A549 treated with GW870086 at 1 μM for 4 hours (cell line): Measurements from ENCODE around the gene ZDHHC19. TPM values are rescaled to one million over a fixed set of nuclear protein-coding genes. Genes with fewer than 3 reads are reported as not detected.

Experiments used
- total RNA-seq: library from RNA; stranded (reverse); fragments of 200-300 nt; extraction: Qiagen RNA extraction; gene quantifications from 5 replicates; pipeline ENCODE4 v1.2.3, GENCODE V29; 2022; ENCODE audit warnings: low read depth

Gene ZDHHC19
- 0.52 TPM in 1 of 5 replicates, not detected in the others for total RNA-seq

GRCh38 chr3:196210673-196211556 lies at the start of gene ZDHHC19:
ZDHHC19 (minus strand) TSS chr3:196211400; CDS start chr3:196211315, 85 bp downstream.

GRCh38 chr3:196216089-196216564 lies 4.9 kb upstream of the ZDHHC19 start, which contains the start of gene SLC51A:
SLC51A (plus strand) TSS chr3:196216534; CDS start chr3:196216713, 179 bp downstream.

Other genes starting within 250 kb of the ZDHHC19 start
- gene TFRC, start 129.3 kb downstream of the ZDHHC19 start, total RNA-seq: 81.1 to 102 TPM (median 98.7 TPM) in 5 replicates
- gene SLC51A, start 5.1 kb upstream of the ZDHHC19 start, total RNA-seq: not detected in 5 replicates
- gene PCYT1A, start 76.3 kb upstream of the ZDHHC19 start, total RNA-seq: 29.3 to 38.1 TPM (median 33.4 TPM) in 5 replicates
- gene DYNLT2B, start 106.8 kb upstream of the ZDHHC19 start, total RNA-seq: 21.4 to 27.8 TPM (median 23.7 TPM) in 5 replicates
- 7.7 to 10.8 TPM (median 9.1 TPM) in 5 replicates for gene TM4SF19, start 127.0 kb upstream of the ZDHHC19 start, total RNA-seq
- gene UBXN7, start 221.0 kb upstream of the ZDHHC19 start, total RNA-seq: 4.3 to 9.7 TPM (median 9.0 TPM) in 5 replicates